Endothelial cell of umbilical vein (primary cell): Measurements from ENCODE around the gene COL23A1. TPM values are rescaled to one million over a fixed set of nuclear protein-coding genes. Genes with fewer than 3 reads are reported as not detected.

ENCODE experiments used
- BruUV-seq: library from RNA; stranded (reverse); fragments of 400-500 nt; replicated peaks from 2 replicates; lab custom pipeline; 2021; lab: Mats Ljungman, UMichigan
- CTCF ChIA-PET: fragments of 300-600, 350-600 bp; sonication (Branson Sonifier 250); formaldehyde crosslinking; loops from one replicate; lab custom pipeline; 2021; ENCODE audit warnings: antibody characterized with exemption, inconsistent platforms; lab: Charles Lee
- POLR2A ChIA-PET: fragments of 300-600, 350-600 bp; sonication (Branson Sonifier 250); formaldehyde crosslinking; loops from one replicate; lab custom pipeline; 2021; ENCODE audit warnings: antibody characterized with exemption, inconsistent platforms; lab: Charles Lee
- DNase-seq: peaks from one replicate; pipeline ENCODE4 v3.0.0-alpha.2; 2011; ENCODE audit warnings: low read depth, low spot score
- FAIRE-seq: peaks from 2 replicates; lab custom pipeline; 2011; peaks lifted over from hg19 to GRCh38; lab: Jason Lieb, UNC
- H2AFZ ChIP-seq: 2 replicates; pipeline ENCODE4 v1.6.0; 2012; ENCODE audit warnings: low read depth, low read length, control low read depth, inconsistent platforms
- H3K27ac ChIP-seq: 2 replicates; pipeline ENCODE4 v1.5.1; 2011; ENCODE audit warnings: low read depth, mild to moderate bottlenecking, control low read depth, low read length, moderate library complexity; ENCODE audit not compliant: insufficient read depth
- H3K27me3 ChIP-seq, 2 experiments: 2 replicates each; pipeline versions ENCODE4 v1.6.0 to v1.6.1; 2011; ENCODE audit warnings: low read length in 2 of 2, mixed read lengths in 1 of 2; ENCODE audit not compliant: control insufficient read depth in 2 of 2, insufficient read depth in 2 of 2
- H3K36me3 ChIP-seq, 2 experiments: 2 replicates in 1 of 2; 3 replicates in 1 of 2; pipeline ENCODE4 v1.5.1; 2011; ENCODE audit warnings: low read length in 2 of 2, mild to moderate bottlenecking in 1 of 2, moderate library complexity in 1 of 2; ENCODE audit not compliant: control insufficient read depth in 2 of 2, insufficient read depth in 2 of 2; ENCODE audit errors: extremely low read depth in 1 of 2
- H3K4me1 ChIP-seq: 3 replicates; pipeline ENCODE4 v1.5.1; 2011; ENCODE audit warnings: mild to moderate bottlenecking, low read length; ENCODE audit not compliant: control insufficient read depth, insufficient read depth; ENCODE audit errors: extremely low read depth
- H3K4me2 ChIP-seq: 2 replicates; pipeline ENCODE4 v1.6.1; 2011; ENCODE audit warnings: low read length, control low read depth, mixed read lengths; ENCODE audit not compliant: insufficient read depth
- H3K4me3 ChIP-seq, 3 experiments: fragments of 200-600 bp in 1 of 3; sonication (generic), shearing (Covaris generic) in 1 of 3; replicated peaks in 1 of 3; 2 replicates each; pipeline ENCODE4 v1.5.1; 2011 to 2016; ENCODE audit warnings: control low read depth in 3 of 3, low read length in 3 of 3, mild to moderate bottlenecking in 2 of 3, inconsistent platforms in 1 of 3, low read depth in 1 of 3, moderate library complexity in 1 of 3; ENCODE audit not compliant: insufficient read depth in 1 of 3
- H3K79me2 ChIP-seq: 2 replicates; pipeline ENCODE4 v1.6.0; 2012; ENCODE audit warnings: low read length, inconsistent platforms; ENCODE audit not compliant: control insufficient read depth, insufficient read depth
- H3K9ac ChIP-seq: replicated peaks from 2 replicates; pipeline ENCODE3; 2011; ENCODE audit warnings: low read length, control low read depth; ENCODE audit not compliant: insufficient read depth; ENCODE audit errors: extremely low read depth
- H3K9me1 ChIP-seq: replicated peaks from 3 replicates; pipeline ENCODE4 v1.6.0; 2011; ENCODE audit warnings: mild to moderate bottlenecking, low read length; ENCODE audit not compliant: control insufficient read depth, insufficient read depth; ENCODE audit errors: extremely low read depth
- H3K9me3 ChIP-seq: replicated peaks from 2 replicates; pipeline ENCODE4 v1.5.1; 2012; ENCODE audit warnings: low read length, inconsistent platforms; ENCODE audit not compliant: control insufficient read depth, insufficient read depth
- H4K20me1 ChIP-seq: replicated peaks from 2 replicates; pipeline ENCODE3; 2011; ENCODE audit warnings: mild to moderate bottlenecking, low read length; ENCODE audit not compliant: control insufficient read depth, insufficient read depth; ENCODE audit errors: extremely low read depth
- EZH2 ChIP-seq: IDR thresholded peaks from 2 replicates; pipeline ENCODE4 v1.6.1; 2012; ENCODE audit warnings: borderline replicate concordance, low read depth, mild to moderate bottlenecking, moderate library complexity, low read length, inconsistent platforms; ENCODE audit not compliant: severe bottlenecking
- FOS ChIP-seq: IDR thresholded peaks from 2 replicates; pipeline ENCODE4 v1.6.1; 2011; ENCODE audit warnings: mild to moderate bottlenecking, low read length, moderate library complexity, borderline replicate concordance; ENCODE audit not compliant: insufficient read depth
- GATA2 ChIP-seq: IDR thresholded peaks from 2 replicates; pipeline ENCODE4 v1.7.0; 2011; ENCODE audit warnings: low read depth, mild to moderate bottlenecking, moderate library complexity, mixed read lengths, low read length; ENCODE audit not compliant: insufficient read length, insufficient read depth
- JUN ChIP-seq: IDR thresholded peaks from 2 replicates; pipeline ENCODE4 v1.6.1; 2011; ENCODE audit warnings: borderline replicate concordance, low read depth; ENCODE audit not compliant: insufficient read length, insufficient read depth
- MAX ChIP-seq: IDR thresholded peaks from 2 replicates; pipeline ENCODE4 v1.6.1; 2011; ENCODE audit not compliant: insufficient read depth, insufficient read length
- MYC ChIP-seq: IDR thresholded peaks from one replicate; pipeline ENCODE4 v1.6.1; 2011; ENCODE audit warnings: mild to moderate bottlenecking, low read depth, low read length
- POLR2A ChIP-seq: IDR thresholded peaks from 2 replicates; pipeline ENCODE4 v1.6.1; 2012; ENCODE audit warnings: low read depth, mild to moderate bottlenecking, control low read depth, low read length
- POLR2AphosphoS5 ChIP-seq: IDR thresholded peaks from 2 replicates; pipeline ENCODE4 v1.6.1; 2012; ENCODE audit warnings: low read depth, mild to moderate bottlenecking, control low read depth, low read length, moderate library complexity; ENCODE audit not compliant: insufficient read depth
- dilution Hi-C: fragments of 300-500 bp; cut with MboI; formaldehyde crosslinking; loops from one replicate; pipeline ENCODE4 v1.15.0; 2019; ENCODE audit warnings: low sequenced_read_pairs; ENCODE audit not compliant: extremely low pct_ligation_motif_present
- intact Hi-C: fragments of 100-400 bp; cut with micrococcal nuclease; formaldehyde crosslinking; loops from one replicate; pipeline ENCODE4 v1.10.0; 2022
- polyA plus RNA-seq, 4 experiments: library from polyadenylated mRNA; depleted of rRNA in 3 of 4; stranded (reverse) in 3 of 4; unstranded in 1 of 4; fragments of >200 nt; gene quantifications; 2 replicates each; pipeline versions ENCODE4 v1.2.1 to v1.2.3, GENCODE V29; 2011 to 2012; ENCODE audit warnings: missing spikeins in 1 of 4
- total RNA-seq: library from RNA; stranded (reverse); gene quantifications from 2 replicates; pipeline ENCODE4 v1.2.3, GENCODE V29; 2021
- TF ChIP-seq, protein P1 (sequence below), 2 donors: IDR thresholded peaks; 1 replicate in 1 of 2; 2 replicates in 1 of 2; pipeline ENCODE4 v1.5.1; 2011; ENCODE audit warnings: low read length in 2 of 2, mild to moderate bottlenecking in 2 of 2, moderate library complexity in 2 of 2, control low read depth in 1 of 2, inconsistent platforms in 1 of 2, low read depth in 1 of 2; ENCODE audit not compliant: insufficient read depth in 1 of 2; ENCODE audit errors: extremely low read depth in 1 of 2

The COL23A1 gene
- total and polyA plus RNA-seq, 2 donors (not counting 3 experiments of a cell fraction or from before 2014, with no cell fraction given): not detected

DNA sequence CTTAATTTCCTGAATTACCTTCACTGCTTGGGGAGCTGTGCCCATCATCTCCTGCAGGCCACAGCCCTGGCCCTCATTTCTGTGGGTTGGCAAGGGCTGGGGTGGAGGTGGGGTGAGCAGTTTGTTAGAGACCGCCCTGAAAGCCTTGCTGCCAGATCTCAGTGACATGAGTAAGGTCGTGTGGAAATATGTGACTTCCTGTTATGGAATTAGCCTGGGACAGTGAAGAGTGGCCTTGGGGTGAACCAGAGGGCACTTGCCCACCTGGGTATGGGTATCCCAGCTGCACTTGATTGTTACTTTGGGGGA lies 388.3 kb downstream of the COL23A1 start:
- TF ChIP-seq MAX: no peak
- no peak for TF ChIP-seq JUN
- no peak for TF ChIP-seq POLR2AphosphoS5
- TF ChIP-seq MYC: no peak
- TF ChIP-seq POLR2A: no peak
- TF ChIP-seq EZH2: no peak
- no peak for TF ChIP-seq FOS
- TF ChIP-seq GATA2: no peak
- TF ChIP-seq, protein P1, sequence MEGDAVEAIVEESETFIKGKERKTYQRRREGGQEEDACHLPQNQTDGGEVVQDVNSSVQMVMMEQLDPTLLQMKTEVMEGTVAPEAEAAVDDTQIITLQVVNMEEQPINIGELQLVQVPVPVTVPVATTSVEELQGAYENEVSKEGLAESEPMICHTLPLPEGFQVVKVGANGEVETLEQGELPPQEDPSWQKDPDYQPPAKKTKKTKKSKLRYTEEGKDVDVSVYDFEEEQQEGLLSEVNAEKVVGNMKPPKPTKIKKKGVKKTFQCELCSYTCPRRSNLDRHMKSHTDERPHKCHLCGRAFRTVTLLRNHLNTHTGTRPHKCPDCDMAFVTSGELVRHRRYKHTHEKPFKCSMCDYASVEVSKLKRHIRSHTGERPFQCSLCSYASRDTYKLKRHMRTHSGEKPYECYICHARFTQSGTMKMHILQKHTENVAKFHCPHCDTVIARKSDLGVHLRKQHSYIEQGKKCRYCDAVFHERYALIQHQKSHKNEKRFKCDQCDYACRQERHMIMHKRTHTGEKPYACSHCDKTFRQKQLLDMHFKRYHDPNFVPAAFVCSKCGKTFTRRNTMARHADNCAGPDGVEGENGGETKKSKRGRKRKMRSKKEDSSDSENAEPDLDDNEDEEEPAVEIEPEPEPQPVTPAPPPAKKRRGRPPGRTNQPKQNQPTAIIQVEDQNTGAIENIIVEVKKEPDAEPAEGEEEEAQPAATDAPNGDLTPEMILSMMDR (IDR thresholded peaks at IDR 0.05; ENCODE audit: extremely low read depth in 1 of 2, insufficient read depth in 1 of 2, low read depth in 1 of 2, low read length in 2 of 2): no peak
- peak; percentile 49 for FAIRE-seq
- H2AFZ ChIP-seq: no peak overlapping the region

More for the DNA sequence above, 388.3 kb downstream of the COL23A1 start:
- CTCF ChIA-PET: interaction anchor here (1.0 to 1.4 kb wide), 3 partner anchors 9 to 126 kb away, joined by 3 read pairs; no protein-coding TSS in a partner anchor
- DNase-seq: no peak
- Histone ChIP-seq H3K36me3 (peaks cover 2 to 5% of the 10 kb centered on the region in 2 experiments), H3K27ac (no peak overlapping the region), H3K4me3 (no peak overlapping the region), H4K20me1 (no peaks in the 10 kb centered on the region), H3K27me3 (no peaks in the 10 kb centered on the region), H3K9ac (no peak overlapping the region), H3K4me2 (no peak overlapping the region), H3K4me1 (peaks cover 14% of the 10 kb centered on the region), H3K9me3 (no peaks in the 10 kb centered on the region), H3K79me2 (peaks cover 28% of the 10 kb centered on the region), H3K9me1 (no peaks in the 10 kb centered on the region)
- dilution Hi-C loops: no loop called here
- BruUV-seq: no TSS peak
- POLR2A ChIA-PET: no interaction called here
- intact Hi-C loops: no loop called here
